ENCODE data around the gene UBL7. TPM values are rescaled to one million over a fixed set of nuclear protein-coding genes. Genes with fewer than 3 reads are reported as not detected.

UBL7 gene
- total and polyA plus RNA-seq, 2 donors (not counting 1 experiment from before 2014, with no cell fraction given): 44.4 to 73.9 TPM

DNA sequence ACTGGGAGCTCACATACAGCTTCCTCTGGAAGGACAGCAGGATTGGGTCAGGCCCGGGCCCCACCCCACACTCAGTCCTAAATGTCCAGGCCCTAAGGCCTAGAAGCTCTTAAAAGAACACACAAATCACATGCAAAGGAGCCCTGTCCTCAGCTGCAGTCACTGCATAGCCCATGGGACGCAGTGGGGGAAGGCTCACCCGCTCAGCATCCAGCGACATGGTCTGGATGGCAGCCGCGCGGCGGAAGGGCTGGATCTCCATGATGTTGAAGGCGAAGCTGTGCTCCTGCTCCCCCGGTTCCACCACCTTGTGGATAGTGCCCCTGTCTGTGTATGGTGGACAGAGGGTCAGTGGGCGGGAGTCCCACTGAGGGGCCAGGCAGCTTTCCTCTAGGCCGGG is 49.3 kb downstream of the UBL7 start:
- intact Hi-C loops (cut with micrococcal nuclease): no loop called here
- peaks cover 3 to 26% of the 10 kb centered on the region in 2 donors for H3K4me1 ChIP-seq (ENCODE audit: control insufficient read depth in 2 of 2, insufficient read depth in 2 of 2, low read length in 2 of 2)
- H3K79me2 ChIP-seq (ENCODE audit: control insufficient read depth, insufficient read depth, low read length): peaks cover 18% of the 10 kb centered on the region
- H3K4me3 ChIP-seq (ENCODE audit: control extremely low read depth in 1 of 5, extremely low read depth in 1 of 5, insufficient read depth in 1 of 5, low read depth in 2 of 5, low read length in 4 of 5): no peak overlapping the region
- H3K4me2 ChIP-seq (replicated peaks; ENCODE audit: low read depth, low read length, poor library complexity, severe bottlenecking): no peak overlapping the region
- ChIA-PET CTCF (interaction anchor here (1.6 to 1.9 kb wide), 2 partner anchors 9 to 29 kb away, joined by 5 to 6 read pairs; no protein-coding TSS in a partner anchor), POLR2A (no interaction called here)
- TF ChIP-seq, protein P1, sequence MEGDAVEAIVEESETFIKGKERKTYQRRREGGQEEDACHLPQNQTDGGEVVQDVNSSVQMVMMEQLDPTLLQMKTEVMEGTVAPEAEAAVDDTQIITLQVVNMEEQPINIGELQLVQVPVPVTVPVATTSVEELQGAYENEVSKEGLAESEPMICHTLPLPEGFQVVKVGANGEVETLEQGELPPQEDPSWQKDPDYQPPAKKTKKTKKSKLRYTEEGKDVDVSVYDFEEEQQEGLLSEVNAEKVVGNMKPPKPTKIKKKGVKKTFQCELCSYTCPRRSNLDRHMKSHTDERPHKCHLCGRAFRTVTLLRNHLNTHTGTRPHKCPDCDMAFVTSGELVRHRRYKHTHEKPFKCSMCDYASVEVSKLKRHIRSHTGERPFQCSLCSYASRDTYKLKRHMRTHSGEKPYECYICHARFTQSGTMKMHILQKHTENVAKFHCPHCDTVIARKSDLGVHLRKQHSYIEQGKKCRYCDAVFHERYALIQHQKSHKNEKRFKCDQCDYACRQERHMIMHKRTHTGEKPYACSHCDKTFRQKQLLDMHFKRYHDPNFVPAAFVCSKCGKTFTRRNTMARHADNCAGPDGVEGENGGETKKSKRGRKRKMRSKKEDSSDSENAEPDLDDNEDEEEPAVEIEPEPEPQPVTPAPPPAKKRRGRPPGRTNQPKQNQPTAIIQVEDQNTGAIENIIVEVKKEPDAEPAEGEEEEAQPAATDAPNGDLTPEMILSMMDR (IDR thresholded peaks at IDR 0.05): no peak
- no peak for TF ChIP-seq EZH2 (IDR thresholded peaks at IDR 0.05; ENCODE audit: borderline replicate concordance, insufficient read depth, low read depth, low read length, poor library complexity, severe bottlenecking)
- H3K27me3 ChIP-seq (replicated peaks in 1 of 4; ENCODE audit: control extremely low read depth in 1 of 4, control insufficient read depth in 3 of 4, insufficient read depth in 4 of 4, low read length in 3 of 4): no peaks in the 10 kb centered on the region
- no peaks in the 10 kb centered on the region for H3K9me3 ChIP-seq (ENCODE audit: control extremely low read depth in 1 of 3, control insufficient read depth in 2 of 3, insufficient read depth in 1 of 3, low read length in 2 of 3)
- H3K36me3 ChIP-seq (replicated peaks in 1 of 2; ENCODE audit: control extremely low read depth in 1 of 2, control insufficient read depth in 1 of 2, extremely low read depth in 1 of 2, insufficient read depth in 2 of 2, low read length in 1 of 2): peaks cover 2 to 68% of the 10 kb centered on the region in 2 experiments
- WGBS (ENCODE audit: insufficient coverage): 96% methylated on average over 11 of the region's 12 CpGs
- Mint-ChIP-seq H3K27me3 (no peaks in the 10 kb centered on the region), H3K27ac (peak overlapping the region; percentile 6), H3K4me1 (peaks cover 36% of the 10 kb centered on the region), H3K4me3 (no peak overlapping the region), H3K9me3 (ENCODE audit: insufficient read depth) (no peaks in the 10 kb centered on the region)
- no peak overlapping the region for H3K27ac ChIP-seq (ENCODE audit: low read length in 2 of 2)
- no peak overlapping the region for H3K9ac ChIP-seq (ENCODE audit: low read length)
- no peak for ATAC-seq (ENCODE audit: low read depth)
- H2AFZ ChIP-seq (ENCODE audit: insufficient read depth, low read depth, low read length, poor library complexity, severe bottlenecking): no peak overlapping the region
- peaks cover 31% of the 10 kb centered on the region for H4K20me1 ChIP-seq (ENCODE audit: control insufficient read depth, insufficient read depth, low read length, poor library complexity, severe bottlenecking)
- no peak for DNase-seq

DNA sequence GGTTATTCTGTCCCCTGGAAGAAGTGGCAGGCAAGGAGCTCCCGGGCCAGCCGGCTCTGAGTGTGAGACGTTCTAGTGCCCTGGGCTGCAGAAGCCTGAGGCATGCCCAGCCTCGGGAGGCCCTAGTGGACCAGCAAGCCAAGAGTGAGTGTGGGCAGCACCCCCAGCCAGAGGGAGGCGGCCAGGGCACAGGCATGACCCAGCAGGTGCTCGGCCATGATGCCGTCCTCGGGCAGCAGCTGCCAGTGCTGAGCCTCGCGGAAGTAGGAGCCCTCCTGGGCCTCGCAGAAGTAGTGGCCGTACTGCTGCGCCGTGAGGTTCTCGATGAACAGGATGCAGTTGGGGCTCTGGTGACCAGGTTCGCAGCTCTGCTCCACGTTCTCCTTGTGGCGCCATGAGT is 50.5 kb downstream of the UBL7 start:
- Histone ChIP-seq H3K9me3 (ENCODE audit: control extremely low read depth in 1 of 3, control insufficient read depth in 2 of 3, insufficient read depth in 1 of 3, low read length in 2 of 3) (no peaks in the 10 kb centered on the region), H3K79me2 (ENCODE audit: control insufficient read depth, insufficient read depth, low read length) (peaks cover 8% of the 10 kb centered on the region), H4K20me1 (ENCODE audit: control insufficient read depth, insufficient read depth, low read length, poor library complexity, severe bottlenecking) (peaks cover 19% of the 10 kb centered on the region), H3K36me3 (replicated peaks in 1 of 2; ENCODE audit: control extremely low read depth in 1 of 2, control insufficient read depth in 1 of 2, extremely low read depth in 1 of 2, insufficient read depth in 2 of 2, low read length in 1 of 2) (peaks cover 0 to 57% of the 10 kb centered on the region in 2 experiments), H3K27ac (ENCODE audit: low read length in 2 of 2) (no peak overlapping the region), H3K4me1 (ENCODE audit: control insufficient read depth in 2 of 2, insufficient read depth in 2 of 2, low read length in 2 of 2) (peaks cover 8 to 26% of the 10 kb centered on the region in 2 donors), H3K4me3 (ENCODE audit: control extremely low read depth in 1 of 5, extremely low read depth in 1 of 5, insufficient read depth in 1 of 5, low read depth in 2 of 5, low read length in 4 of 5) (no peak overlapping the region), H3K4me2 (replicated peaks; ENCODE audit: low read depth, low read length, poor library complexity, severe bottlenecking) (no peak overlapping the region), H2AFZ (ENCODE audit: insufficient read depth, low read depth, low read length, poor library complexity, severe bottlenecking) (no peak overlapping the region), H3K27me3 (replicated peaks in 1 of 4; ENCODE audit: control extremely low read depth in 1 of 4, control insufficient read depth in 3 of 4, insufficient read depth in 4 of 4, low read length in 3 of 4) (no peaks in the 10 kb centered on the region), H3K9ac (ENCODE audit: low read length) (no peak overlapping the region)
- Mint-ChIP-seq H3K4me3 (no peak overlapping the region), H3K4me1 (peaks cover 38% of the 10 kb centered on the region), H3K27ac (no peak overlapping the region), H3K27me3 (no peaks in the 10 kb centered on the region), H3K9me3 (ENCODE audit: insufficient read depth) (no peaks in the 10 kb centered on the region)
- WGBS (ENCODE audit: insufficient coverage): 91% methylated on average over 18 of the region's 18 CpGs
- intact Hi-C loops (cut with micrococcal nuclease): no loop called here
- TF ChIP-seq EZH2 (IDR thresholded peaks at IDR 0.05; ENCODE audit: borderline replicate concordance, insufficient read depth, low read depth, low read length, poor library complexity, severe bottlenecking): no peak
- TF ChIP-seq, protein P1 (IDR thresholded peaks at IDR 0.05): no peak
- CTCF ChIA-PET: interaction anchor here (1.1 to 1.9 kb wide), 2 partner anchors 9 to 28 kb away, joined by 3 to 6 read pairs; no protein-coding TSS in a partner anchor
- POLR2A ChIA-PET: no interaction called here
- ATAC-seq (ENCODE audit: low read depth): no peak
- no peak for DNase-seq

All from B cell (primary cell).